ENCODE measurements around the gene KBTBD4. TPM values are rescaled to one million over a fixed set of nuclear protein-coding genes. Genes with fewer than 3 reads are reported as not detected.
"Not testable (repeated sequence)": the region's sequence is repeated elsewhere in the genome, so short reads cannot be mapped to it uniquely, and the experiment has no call there.

KBTBD4 gene
- total and polyA plus RNA-seq, 4 donors, result 5.6 to 12.0 (median 8.6) TPM

GRCh38 chr11:47531666-47532065 lies 47.1 kb downstream of the KBTBD4 start:
- no peak overlapping the region for H3K9ac ChIP-seq (ENCODE audit: low read depth in 1 of 2, low read length in 2 of 2)
- DNase-seq (ENCODE audit: low spot score), result no peak
- no peak overlapping the region for H3K4me3 ChIP-seq (ENCODE audit: low read depth in 1 of 3, low read length in 3 of 3)
- H3K27me3 ChIP-seq (ENCODE audit: control insufficient read depth in 4 of 4, insufficient read depth in 4 of 4, low read length in 3 of 4), result no peaks in the 10 kb centered on the region
- 70% methylated on average over 3 of the region's 3 CpGs for WGBS
- H3K4me1 ChIP-seq (ENCODE audit: control insufficient read depth in 4 of 4, insufficient read depth in 4 of 4, low read length in 3 of 4), result peaks cover 13 to 33% (median 23%) of the 10 kb centered on the region in 4 donors
- no peak overlapping the region for H3K27ac ChIP-seq (ENCODE audit: low read depth in 1 of 2, low read length in 2 of 2)
- H3K9me3 ChIP-seq (ENCODE audit: control insufficient read depth in 4 of 4, low read length in 3 of 4), result no peaks in the 10 kb centered on the region
- TF ChIP-seq RAD21 (IDR thresholded peaks at IDR 0.05), result no peak
- no peaks in the 10 kb centered on the region for H3K36me3 ChIP-seq (ENCODE audit: control insufficient read depth in 4 of 4, insufficient read depth in 3 of 4, low read depth in 1 of 4, low read length in 3 of 4)

GRCh38 chr11:47530721-47531120 lies 48.0 kb downstream of the KBTBD4 start:
- H3K9me3 ChIP-seq (ENCODE audit: control insufficient read depth in 4 of 4, low read length in 3 of 4); H3K27me3 ChIP-seq (ENCODE audit: control insufficient read depth in 4 of 4, insufficient read depth in 4 of 4, low read length in 3 of 4); H3K27ac ChIP-seq (ENCODE audit: low read depth in 1 of 2, low read length in 2 of 2); DNase-seq (ENCODE audit: low spot score); H3K4me3 ChIP-seq (ENCODE audit: low read depth in 1 of 3, low read length in 3 of 3); H3K36me3 ChIP-seq (ENCODE audit: control insufficient read depth in 4 of 4, insufficient read depth in 3 of 4, low read depth in 1 of 4, low read length in 3 of 4); H3K9ac ChIP-seq (ENCODE audit: low read depth in 1 of 2, low read length in 2 of 2): not testable (repeated sequence)
- H3K4me1 ChIP-seq (ENCODE audit: control insufficient read depth in 4 of 4, insufficient read depth in 4 of 4, low read length in 3 of 4), result peaks cover 10 to 42% (median 26%) of the 10 kb centered on the region in 4 donors
- 96% methylated on average over 9 of the region's 9 CpGs for WGBS

- Histone ChIP-seq H3K9ac (ENCODE audit: low read depth in 1 of 2, low read length in 2 of 2) (no peak overlapping the region), H3K9me3 (ENCODE audit: control insufficient read depth in 4 of 4, low read length in 3 of 4) (no peaks in the 10 kb centered on the region)
- WGBS, result 98% methylated on average over 4 of the region's 4 CpGs
Measured at GRCh38 chr11:47529951-47530350, 48.8 kb downstream of the KBTBD4 start.

More at GRCh38 chr11:47529951-47530350, 48.8 kb downstream of the KBTBD4 start:
- Histone ChIP-seq H3K27me3 (ENCODE audit: control insufficient read depth in 4 of 4, insufficient read depth in 4 of 4, low read length in 3 of 4) (no peaks in the 10 kb centered on the region), H3K4me1 (ENCODE audit: control insufficient read depth in 4 of 4, insufficient read depth in 4 of 4, low read length in 3 of 4) (peaks cover 10 to 47% (median 28%) of the 10 kb centered on the region in 4 donors), H3K27ac (ENCODE audit: low read depth in 1 of 2, low read length in 2 of 2) (no peak overlapping the region), H3K4me3 (ENCODE audit: low read depth in 1 of 3, low read length in 3 of 3) (no peak overlapping the region), H3K36me3 (ENCODE audit: control insufficient read depth in 4 of 4, insufficient read depth in 3 of 4, low read depth in 1 of 4, low read length in 3 of 4) (no peaks in the 10 kb centered on the region)
- DNase-seq (ENCODE audit: low spot score), result no peak
- TF ChIP-seq EGR1 (IDR thresholded peaks at IDR 0.05; ENCODE audit: low read depth in 2 of 2), result no peak
- TF ChIP-seq GABPA (IDR thresholded peaks at IDR 0.05 in 1 of 2, conservative IDR thresholded peaks at IDR 0.05 in 1 of 2), result no peak
- TF ChIP-seq YY1 (IDR thresholded peaks at IDR 0.05), result no peak
- no peak for TF ChIP-seq FOXA2 (IDR thresholded peaks at IDR 0.05)
- TF ChIP-seq, protein P1, sequence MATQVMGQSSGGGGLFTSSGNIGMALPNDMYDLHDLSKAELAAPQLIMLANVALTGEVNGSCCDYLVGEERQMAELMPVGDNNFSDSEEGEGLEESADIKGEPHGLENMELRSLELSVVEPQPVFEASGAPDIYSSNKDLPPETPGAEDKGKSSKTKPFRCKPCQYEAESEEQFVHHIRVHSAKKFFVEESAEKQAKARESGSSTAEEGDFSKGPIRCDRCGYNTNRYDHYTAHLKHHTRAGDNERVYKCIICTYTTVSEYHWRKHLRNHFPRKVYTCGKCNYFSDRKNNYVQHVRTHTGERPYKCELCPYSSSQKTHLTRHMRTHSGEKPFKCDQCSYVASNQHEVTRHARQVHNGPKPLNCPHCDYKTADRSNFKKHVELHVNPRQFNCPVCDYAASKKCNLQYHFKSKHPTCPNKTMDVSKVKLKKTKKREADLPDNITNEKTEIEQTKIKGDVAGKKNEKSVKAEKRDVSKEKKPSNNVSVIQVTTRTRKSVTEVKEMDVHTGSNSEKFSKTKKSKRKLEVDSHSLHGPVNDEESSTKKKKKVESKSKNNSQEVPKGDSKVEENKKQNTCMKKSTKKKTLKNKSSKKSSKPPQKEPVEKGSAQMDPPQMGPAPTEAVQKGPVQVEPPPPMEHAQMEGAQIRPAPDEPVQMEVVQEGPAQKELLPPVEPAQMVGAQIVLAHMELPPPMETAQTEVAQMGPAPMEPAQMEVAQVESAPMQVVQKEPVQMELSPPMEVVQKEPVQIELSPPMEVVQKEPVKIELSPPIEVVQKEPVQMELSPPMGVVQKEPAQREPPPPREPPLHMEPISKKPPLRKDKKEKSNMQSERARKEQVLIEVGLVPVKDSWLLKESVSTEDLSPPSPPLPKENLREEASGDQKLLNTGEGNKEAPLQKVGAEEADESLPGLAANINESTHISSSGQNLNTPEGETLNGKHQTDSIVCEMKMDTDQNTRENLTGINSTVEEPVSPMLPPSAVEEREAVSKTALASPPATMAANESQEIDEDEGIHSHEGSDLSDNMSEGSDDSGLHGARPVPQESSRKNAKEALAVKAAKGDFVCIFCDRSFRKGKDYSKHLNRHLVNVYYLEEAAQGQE (IDR thresholded peaks at IDR 0.05), result no peak
- no peak for TF ChIP-seq HNF4A (conservative IDR thresholded peaks at IDR 0.05)
- TF ChIP-seq HNF4G (IDR thresholded peaks at IDR 0.05), result no peak
- no peak for TF ChIP-seq TAF1 (conservative IDR thresholded peaks at IDR 0.05)
- TF ChIP-seq SP1 (IDR thresholded peaks at IDR 0.05), result no peak
- TF ChIP-seq, protein P2, sequence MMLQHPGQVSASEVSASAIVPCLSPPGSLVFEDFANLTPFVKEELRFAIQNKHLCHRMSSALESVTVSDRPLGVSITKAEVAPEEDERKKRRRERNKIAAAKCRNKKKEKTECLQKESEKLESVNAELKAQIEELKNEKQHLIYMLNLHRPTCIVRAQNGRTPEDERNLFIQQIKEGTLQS (IDR thresholded peaks at IDR 0.05), result no peak
- no peak for TF ChIP-seq JUND (IDR thresholded peaks at IDR 0.05)
- TF ChIP-seq RXRA (IDR thresholded peaks at IDR 0.05), result no peak
- no peak for TF ChIP-seq NR2F2 (IDR thresholded peaks at IDR 0.05)
- no peak for TF ChIP-seq RAD21 (IDR thresholded peaks at IDR 0.05)
- TF ChIP-seq, protein P3, sequence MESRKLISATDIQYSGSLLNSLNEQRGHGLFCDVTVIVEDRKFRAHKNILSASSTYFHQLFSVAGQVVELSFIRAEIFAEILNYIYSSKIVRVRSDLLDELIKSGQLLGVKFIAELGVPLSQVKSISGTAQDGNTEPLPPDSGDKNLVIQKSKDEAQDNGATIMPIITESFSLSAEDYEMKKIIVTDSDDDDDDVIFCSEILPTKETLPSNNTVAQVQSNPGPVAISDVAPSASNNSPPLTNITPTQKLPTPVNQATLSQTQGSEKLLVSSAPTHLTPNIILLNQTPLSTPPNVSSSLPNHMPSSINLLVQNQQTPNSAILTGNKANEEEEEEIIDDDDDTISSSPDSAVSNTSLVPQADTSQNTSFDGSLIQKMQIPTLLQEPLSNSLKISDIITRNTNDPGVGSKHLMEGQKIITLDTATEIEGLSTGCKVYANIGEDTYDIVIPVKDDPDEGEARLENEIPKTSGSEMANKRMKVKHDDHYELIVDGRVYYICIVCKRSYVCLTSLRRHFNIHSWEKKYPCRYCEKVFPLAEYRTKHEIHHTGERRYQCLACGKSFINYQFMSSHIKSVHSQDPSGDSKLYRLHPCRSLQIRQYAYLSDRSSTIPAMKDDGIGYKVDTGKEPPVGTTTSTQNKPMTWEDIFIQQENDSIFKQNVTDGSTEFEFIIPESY (IDR thresholded peaks at IDR 0.05), result no peak
- no peak for TF ChIP-seq FOXA1 (IDR thresholded peaks at IDR 0.05)
- TF ChIP-seq CTCF (IDR thresholded peaks at IDR 0.05; ENCODE audit: low read depth, low read length, missing input control), result no peak
- TF ChIP-seq, protein P4, sequence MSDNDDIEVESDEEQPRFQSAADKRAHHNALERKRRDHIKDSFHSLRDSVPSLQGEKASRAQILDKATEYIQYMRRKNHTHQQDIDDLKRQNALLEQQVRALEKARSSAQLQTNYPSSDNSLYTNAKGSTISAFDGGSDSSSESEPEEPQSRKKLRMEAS (IDR thresholded peaks at IDR 0.05), result no peak

All from liver (tissue), 9 donors.